ENCODE results near the gene CCL24.
A peak's percentile ranks its signal among the peaks of the same experiment; 100 is the strongest.
"Not testable (repeated sequence)": the region's sequence is repeated elsewhere in the genome, so short reads cannot be mapped to it uniquely, and the experiment has no call there.

Gene CCL24, protein sequence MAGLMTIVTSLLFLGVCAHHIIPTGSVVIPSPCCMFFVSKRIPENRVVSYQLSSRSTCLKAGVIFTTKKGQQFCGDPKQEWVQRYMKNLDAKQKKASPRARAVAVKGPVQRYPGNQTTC

DNA sequence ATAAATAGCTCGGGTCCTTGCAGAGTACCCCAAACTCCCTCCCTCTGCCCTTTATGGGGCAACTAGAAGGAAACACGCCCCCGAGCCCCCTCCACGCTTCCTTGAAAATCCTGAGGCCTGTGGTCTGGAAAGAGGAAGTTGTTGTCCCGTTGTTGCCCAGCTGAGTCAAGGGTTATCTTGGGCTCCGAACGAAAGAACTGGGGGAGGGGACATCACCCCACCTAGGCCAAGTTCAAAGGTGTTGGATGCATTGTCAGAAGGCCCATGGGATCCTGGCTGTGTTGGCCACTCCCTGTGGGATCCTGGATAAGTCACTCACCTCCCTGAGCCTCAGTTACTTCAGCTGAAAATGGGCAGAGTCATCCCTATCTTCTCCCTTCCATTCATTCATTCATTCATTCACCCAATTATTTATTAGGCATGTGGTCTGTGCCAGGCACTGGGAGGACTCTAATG, at the start of gene CCL24:
Gene CCL24, minus strand, starts transcription at position 26 of the 456 bp plus-strand sequence. CDS start 91 bp downstream, outside the sequence.
- no peak for DNase-seq

DNA sequence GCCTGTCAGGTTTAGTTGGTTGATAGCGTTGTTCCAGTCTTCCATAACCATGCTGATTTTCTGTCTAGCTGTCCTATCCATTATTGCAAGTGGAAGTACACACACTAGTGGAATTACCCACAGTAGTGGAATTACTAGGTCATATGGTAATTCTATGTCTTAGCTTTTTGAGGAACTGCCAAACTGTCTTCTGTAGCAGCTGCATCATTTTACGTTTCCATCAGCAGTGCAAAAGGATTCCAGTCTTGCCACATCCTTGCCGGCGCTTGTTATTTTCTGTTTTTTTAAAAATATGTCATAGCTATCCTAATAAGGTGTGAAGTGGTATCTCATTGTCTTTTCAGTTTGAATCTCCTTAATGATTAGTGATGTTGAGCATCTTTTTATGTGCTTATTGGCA, 48.0 kb upstream of the CCL24 start:
- no peak for DNase-seq

GRCh38 chr7:75858410-75858809, 44.8 kb upstream of the CCL24 start:
- no peak for DNase-seq

- peak; percentile 51 for DNase-seq
Observed at GRCh38 chr7:75856536-75856935, 42.9 kb upstream of the CCL24 start.

DNA sequence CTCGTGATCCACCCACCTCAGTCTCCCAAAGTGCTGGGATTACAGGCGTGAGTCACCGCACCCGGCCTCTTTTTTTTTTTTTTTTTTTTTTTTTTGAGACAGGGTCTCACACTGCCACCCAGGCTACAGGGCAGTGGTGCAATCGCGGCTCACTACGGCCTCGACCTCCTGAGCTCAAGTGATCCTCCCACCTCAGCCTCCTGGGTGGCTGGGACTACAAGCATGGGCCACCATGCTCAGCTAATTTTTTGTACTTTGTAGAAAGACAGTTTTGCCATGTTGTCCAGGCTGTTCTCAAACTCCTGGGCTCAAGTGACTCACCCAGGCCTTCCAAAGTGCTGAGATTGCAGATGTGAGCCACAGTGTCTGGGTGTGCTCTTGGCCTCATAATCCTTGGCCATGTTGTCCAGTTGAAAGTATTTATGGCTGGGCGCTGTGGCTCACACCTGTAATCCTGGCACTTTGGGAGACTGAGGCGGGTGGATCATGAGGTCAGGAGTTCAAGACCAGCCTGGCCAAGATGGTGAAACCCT, 41.3 kb upstream of the CCL24 start:
- DNase-seq, result not testable (repeated sequence)

- DNase-seq, result no peak
Observed at GRCh38 chr7:75854233-75854632, 40.6 kb upstream of the CCL24 start.

- peak; percentile 66 for DNase-seq
Observed at GRCh38 chr7:75850235-75850634, 36.6 kb upstream of the CCL24 start.

DNA sequence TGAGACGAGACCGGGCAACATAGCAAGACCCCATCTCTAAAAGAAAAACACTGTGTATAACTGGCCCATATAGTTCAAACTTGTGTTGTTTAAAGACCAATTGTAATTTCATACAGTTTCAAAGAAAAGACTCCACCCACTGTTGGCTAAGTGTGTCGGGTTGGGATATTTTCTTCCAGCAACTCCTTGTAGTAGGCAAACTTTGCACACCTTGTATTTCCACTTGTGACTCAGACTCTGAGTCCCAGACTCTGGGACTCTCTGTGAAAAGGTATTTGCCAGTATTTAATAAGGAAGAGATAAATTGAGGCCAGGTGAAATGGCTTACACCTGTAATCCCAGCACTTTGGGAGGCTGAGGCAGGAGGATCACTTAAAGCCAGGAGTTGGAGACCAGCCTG, 36.0 kb upstream of the CCL24 start:
- no peak for DNase-seq

DNA sequence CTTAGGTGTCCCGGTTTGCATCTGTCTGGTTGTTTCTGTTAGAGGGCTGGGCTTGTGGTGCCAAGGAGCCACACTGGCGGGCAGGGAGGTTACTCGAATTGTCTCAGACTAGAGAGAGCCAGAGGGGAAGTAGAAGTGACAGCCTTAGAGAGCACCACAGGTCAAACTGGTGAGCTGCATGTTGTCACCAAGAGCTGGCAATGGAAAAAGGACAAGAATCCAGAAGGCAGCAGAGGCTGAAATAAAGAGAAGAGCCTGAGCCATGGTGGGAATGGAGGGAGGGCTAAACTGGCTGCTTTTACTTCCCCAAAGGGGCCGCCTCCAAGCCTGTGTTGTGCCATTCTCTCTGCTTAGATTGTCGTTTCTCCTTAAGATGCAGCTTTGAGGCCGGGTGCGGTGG, 34.1 kb upstream of the CCL24 start:
- DNase-seq, result no peak

GRCh38 chr7:75845132-75845531, 31.5 kb upstream of the CCL24 start:
- DNase-seq, result not testable (repeated sequence)

DNA sequence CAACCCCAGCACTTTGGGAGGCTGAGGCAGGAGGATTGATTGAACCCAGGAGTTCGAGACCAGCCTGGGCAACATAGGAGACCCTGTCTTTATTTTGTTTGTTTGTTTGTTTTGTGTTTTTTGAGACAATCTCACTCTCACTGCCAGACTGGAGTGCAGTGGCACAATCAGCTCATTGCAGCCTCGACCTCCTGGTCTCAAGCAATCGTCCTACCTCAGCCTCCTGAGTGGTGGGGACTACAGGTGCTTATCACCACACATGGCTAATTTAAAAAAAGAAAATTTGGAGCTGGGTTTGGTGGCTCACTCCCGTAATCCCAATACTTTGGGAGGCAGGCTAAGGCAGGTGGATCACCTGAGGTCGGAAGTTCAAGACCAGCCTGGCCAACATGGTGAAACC, 30.6 kb upstream of the CCL24 start:
- DNase-seq, result no peak

DNA sequence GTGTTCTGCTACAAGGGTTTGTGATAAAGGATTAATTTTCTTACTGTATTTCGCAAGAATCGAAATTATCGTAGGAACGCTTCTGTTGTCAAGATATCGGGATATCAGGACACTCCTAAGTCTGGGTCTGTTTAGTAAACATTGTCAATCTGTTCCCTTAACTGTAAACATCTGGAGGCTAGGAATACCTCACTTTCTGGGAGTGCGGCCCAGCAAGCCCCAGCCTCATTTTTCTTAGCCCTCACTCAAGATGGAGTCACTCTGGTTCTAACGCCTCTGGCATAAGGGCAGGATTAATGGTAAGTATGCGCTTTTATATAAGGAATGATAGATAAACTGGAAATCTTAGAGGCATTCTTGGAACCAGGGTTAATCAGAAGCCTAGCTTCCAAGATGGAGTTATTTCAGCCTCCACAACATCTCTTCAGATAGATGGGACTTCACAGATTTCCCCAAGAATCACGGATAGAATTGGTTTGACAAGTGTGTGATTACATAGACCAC, 30.1 kb upstream of the CCL24 start:
- no peak for DNase-seq

GRCh38 chr7:75842836-75843446, 29.3 kb upstream of the CCL24 start:
- peak; percentile 75 for DNase-seq

DNA sequence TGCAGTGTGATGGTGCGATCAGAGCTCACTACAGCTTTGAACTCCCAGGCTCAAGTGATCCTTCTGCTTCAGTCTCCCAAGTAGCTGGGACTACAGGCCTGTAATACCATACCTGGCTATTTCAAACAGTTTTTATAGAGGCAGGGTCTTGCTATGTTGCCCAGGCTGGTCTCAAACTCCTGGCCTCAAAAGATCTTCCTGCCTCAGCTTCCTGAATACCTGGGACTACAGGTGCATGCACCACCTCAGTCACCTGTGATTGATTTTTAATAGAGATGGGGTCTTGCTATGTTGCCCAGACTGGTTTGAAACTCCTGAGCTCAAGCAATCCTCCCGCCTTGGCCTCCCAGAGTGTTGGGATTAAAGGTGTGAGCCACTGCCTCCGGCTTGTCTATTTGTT, 26.4 kb upstream of the CCL24 start:
- no peak for DNase-seq

- DNase-seq, result not testable (repeated sequence)
Observed at GRCh38 chr7:75838281-75838930, 24.8 kb upstream of the CCL24 start.

DNA sequence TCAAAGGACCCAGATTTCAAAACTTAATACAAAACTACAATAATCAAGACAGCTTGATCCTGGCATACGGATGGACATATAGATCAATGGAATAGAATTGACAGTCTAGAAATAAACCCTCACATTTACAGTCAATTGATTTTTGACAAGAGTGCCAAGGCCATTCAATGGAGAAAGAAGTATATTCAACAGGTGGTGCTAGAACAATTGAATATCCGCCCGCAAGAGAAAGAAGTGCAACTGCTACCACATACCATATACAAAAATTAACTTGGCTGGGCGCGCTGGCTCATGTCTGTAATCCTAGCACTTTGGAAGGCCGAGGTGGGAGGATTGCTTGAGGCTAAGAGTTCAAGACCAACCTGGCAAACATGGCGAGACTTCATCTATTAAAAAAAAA, 23.2 kb upstream of the CCL24 start:
- DNase-seq, result no peak

- DNase-seq, result no peak
Observed at GRCh38 chr7:75835688-75836285, 22.2 kb upstream of the CCL24 start.

DNA sequence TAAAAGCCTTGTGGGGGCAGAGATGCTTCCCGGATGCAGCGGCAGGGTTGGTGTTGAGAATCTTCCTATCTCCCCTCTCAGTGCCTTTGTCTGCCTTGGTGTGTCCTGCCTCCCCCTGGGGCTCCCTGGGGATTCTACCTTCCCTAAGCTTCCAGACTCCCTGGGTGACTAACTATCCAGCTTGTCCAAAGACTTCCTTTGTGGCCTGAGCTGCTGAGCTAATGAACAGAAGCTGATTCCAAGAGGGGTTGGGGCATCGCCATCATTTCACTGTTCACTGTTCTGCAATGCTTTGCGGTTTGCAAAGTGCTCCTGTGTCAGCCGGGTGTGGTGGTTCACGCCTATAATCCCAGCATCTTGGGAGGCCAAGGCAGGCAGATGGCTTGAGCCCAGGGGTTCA, 20.1 kb upstream of the CCL24 start:
- not testable (repeated sequence) for DNase-seq

GRCh38 chr7:75830978-75831377, 17.4 kb upstream of the CCL24 start:
- DNase-seq, result no peak

- not testable (repeated sequence) for DNase-seq
Observed at GRCh38 chr7:75829656-75830055, 16.1 kb upstream of the CCL24 start.

DNA sequence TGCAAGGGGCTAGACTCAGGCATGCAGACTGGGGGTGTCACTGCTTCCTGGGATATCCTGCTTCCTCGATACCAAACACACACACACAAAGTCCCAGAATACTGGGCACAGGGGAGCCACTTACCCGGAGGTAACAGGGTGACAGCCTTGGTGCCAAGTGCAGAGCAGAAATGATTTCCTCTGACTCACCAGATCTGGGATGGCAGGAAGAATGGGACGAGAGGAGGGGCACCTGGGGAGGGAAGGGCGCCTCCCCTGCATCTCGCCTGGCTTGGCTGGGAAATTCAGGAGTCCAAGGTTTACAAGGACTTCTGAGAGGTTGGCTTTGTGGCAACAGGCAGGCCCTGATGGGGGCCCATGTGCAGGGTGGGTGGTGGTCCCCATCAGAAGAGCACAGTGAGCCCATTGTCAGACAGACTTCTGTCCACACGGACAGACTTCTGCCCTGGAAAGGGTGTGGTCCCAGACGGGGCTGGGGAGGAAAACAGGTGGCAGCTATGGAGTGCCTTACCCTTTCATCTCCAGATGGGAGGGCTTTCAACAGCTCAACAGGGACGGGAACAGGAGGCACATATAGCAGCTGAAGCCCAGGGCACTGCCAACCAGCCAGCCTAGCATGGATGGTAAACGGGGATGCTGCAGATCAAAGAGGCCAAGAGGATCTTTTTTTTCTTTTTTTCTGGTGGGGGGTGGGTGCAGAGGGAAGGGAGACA, 9.7 kb upstream of the CCL24 start:
- no peak for DNase-seq

DNA sequence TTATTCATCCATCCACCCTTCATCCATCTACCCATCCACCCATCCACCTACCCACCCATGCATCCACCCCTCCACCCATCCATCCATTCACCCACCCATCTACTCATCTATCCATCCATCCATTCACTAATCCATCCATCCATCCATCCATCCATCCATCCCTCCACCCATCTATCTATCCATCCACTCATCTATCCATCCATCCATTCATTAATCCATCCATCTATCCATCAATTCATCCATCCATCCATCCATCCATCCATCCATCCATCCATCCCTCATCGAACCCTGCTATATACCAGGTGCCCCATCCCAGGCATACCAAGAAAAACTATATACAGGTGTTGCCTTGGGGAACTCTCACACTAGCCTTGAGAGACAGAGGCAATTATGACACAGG, 7.1 kb upstream of the CCL24 start:
- no peak for DNase-seq

DNA sequence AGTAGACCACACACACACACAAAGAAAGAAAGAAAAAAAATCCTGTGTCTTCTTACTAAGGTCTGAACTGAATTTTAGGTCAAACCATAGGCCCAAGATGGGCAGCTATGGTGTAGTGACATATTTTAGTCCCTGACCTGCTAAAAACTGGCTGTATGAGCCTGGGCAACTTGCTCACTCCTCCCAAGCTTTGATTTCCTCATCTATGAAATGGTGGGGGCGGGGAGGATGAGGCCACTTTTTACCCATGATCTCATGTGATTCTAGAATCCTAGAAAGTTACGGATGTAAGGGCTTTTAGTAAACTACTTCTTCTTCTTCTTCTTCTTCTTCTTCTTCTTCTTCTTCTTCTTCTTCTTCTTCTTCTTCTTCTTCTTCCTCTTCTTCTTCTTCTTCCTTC, 6.1 kb upstream of the CCL24 start:
- no peak for DNase-seq
